HG03432 (cell line): ENCODE results near the gene XPR1.
"Not testable (repeated sequence)": the region's sequence is repeated elsewhere in the genome, so short reads cannot be mapped to it uniquely, and the experiment has no call there.

Experiments used
- ATAC-seq: cut with Tn5 transposase; IDR thresholded peaks from one replicate; pipeline ENCODE4 v1.9.1; 2021; ENCODE audit warnings: mild to moderate bottlenecking, moderate library complexity; ENCODE audit not compliant: unreplicated experiment

The XPR1 gene

DNA sequence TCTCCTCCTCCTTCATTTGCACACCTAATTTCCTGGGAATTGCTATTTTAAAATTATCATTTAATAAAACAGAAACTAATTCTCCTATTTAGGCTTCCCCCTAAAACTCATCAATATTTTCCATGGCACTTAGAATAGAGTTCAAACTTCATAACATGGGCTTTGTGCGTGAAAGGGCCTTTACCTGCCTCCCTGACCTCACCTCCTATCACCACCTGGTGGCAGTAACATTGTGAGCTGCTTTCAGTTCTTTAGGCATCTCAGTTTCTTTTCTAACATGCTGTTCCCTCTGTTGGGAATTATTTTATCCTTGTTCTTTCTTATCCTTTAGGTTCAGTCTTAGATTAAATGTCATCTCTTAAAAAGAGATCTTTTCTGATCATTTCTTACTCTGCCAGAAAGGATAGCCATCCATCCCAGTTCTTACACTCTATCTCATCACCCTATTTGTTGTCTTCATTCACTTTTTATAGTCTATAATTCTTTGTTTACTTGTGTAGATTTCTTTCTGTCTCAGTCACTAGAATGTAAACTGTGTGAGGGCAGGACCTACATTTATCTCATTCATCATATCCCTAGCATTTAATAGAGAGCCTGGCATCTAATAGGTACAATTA, 147.1 kb downstream of the XPR1 start:
- no peak for ATAC-seq

DNA sequence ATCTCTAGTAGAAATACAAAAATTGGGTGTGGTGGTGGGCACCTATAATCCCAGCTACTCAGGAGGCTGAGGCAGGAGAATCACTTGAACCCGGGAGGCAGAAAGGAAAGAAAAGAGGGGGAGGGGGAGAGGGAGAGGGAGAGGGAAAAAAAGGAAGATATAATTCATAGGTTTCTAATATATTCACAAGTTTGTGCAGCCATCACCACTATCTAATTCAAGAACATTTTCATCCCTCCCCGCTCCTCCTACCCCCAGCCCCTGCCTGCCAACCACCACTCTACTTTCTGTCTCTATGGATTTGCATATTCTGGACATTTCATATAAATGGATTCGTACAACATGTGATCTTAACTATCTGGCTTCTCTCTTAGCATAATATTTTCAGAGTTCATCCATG, 147.8 kb downstream of the XPR1 start:
- ATAC-seq = no peak

DNA sequence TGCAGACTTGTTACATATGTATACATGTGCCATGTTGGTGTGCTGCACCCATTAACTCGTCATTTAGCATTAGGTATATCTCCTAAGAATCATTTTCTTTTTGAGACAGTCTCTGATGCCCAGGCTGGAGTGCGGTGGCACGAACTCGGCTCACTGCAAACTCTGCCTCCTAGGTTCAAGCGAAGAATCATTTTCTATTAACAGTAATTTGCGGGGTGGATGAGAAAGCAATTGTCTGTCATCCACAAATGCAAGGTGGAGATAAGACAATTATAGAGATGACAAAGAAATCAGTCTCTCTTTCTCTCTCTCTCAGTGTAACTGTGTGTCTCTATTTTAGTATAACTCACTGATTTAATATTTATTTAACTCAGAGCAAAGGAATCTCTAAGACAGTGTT, 149.9 kb downstream of the XPR1 start:
- ATAC-seq = no peak

DNA sequence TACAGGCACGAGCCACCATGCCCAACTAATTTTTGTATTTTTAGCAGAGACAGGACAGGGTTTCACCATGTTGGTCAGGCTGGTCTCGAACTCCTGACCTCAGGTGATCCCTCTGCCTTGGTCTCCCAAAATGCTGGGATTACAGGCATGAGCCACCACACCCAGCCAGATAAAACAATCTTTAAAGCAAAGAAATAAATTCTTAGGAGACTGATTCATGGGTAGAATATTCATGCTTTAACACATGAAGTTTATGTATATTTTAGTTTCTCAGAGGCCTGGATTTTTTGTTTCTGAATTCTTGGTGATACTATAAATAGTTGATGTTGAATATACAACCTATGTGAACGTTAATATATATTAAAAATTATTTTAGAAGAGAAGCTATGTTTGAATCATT, 153.5 kb downstream of the XPR1 start:
- ATAC-seq = no peak

DNA sequence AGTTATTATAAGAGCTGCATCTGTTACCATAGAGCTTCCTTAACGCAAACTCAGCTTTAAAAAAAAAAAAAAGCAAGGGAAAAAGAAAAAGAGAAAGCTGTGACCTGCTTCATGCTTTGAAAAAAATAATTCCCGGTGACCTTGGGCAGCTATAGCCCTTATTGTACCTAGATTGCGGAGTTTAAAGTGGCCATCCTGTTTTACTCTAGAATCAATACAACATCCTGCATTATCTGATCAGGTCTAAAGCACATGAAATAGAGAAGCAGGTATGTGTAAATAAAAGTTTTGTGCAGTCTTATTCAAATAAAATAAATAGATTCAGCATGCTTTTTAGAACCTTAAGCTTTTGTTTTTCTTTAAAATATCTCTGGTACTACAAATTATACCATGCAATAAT, 154.1 kb downstream of the XPR1 start:
- no peak for ATAC-seq

DNA sequence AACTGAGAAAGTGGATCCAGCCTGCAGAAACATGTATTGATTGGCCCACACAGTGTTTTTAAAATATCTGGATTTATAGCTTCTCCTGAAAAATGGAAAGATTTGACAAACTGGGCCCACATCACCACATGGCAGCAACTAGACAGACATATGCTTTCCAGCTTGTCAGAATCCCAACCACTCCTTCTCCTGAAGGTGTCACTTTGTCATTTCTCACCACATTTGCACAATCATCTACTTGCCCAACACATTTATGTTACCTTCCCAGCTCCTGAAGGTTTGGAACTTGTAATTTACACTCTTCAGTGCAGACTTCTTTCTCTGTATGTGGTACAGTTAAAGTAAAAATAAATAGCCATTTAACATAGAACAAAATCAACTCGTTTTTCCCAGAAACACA, 154.8 kb downstream of the XPR1 start:
- ATAC-seq = no peak

DNA sequence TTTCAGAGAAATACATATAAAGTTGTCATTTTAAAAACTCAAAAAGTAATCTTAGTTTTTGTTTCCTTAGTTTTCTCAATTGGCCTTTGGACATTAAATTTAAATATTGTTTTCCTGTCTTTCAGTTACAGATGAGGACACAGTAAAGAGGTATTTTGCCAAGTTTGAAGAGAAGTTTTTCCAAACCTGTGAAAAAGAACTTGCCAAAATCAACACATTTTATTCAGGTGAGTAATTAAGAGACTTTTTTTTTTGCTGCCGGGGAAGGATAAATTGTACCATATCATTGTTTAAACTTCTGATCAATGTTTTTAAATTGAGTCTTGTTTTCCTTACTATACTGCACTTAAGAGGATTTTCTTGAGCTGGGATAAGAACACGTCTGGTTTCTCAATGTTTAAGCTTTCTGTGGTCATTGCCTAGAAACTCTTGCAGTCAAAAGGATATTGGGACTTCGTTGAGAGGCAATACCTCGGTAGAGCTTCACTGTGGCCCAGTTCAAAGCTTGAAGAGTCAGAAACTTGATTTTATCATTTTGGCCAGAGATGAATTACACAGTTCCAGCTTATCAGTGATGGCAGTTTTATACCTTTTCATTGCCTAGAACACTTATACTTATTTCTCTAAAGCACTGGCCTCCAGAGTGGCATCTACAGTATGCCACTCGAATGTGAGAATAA, 155.9 kb downstream of the XPR1 start:
- no peak for ATAC-seq

DNA sequence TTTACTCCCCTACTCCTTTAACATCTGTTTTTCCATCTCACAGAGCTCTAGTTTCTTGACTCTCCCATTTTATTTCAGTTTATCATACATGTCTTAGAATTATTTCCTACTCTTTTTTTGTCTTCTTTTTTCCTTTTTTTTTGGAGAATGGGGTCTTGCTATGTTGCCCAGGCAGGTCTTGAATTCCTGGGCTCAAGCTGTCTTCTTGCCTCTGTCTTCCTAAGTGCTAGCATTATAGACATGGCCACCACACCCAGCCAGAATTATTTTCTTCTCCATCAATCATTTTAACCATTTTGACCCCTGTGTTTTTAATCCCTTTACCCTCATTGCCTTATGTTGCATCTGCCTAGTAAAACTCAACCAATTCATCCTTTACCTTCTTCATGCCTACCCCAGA, 157.6 kb downstream of the XPR1 start:
- no peak for ATAC-seq

- not testable (repeated sequence) for ATAC-seq
Measured at GRCh38 chr1:180791152-180791551, 159.3 kb downstream of the XPR1 start.

- no peak for ATAC-seq
Measured at GRCh38 chr1:180791806-180792205, 160.0 kb downstream of the XPR1 start.

- no peak for ATAC-seq
Measured at GRCh38 chr1:180793451-180793850, 161.6 kb downstream of the XPR1 start.

DNA sequence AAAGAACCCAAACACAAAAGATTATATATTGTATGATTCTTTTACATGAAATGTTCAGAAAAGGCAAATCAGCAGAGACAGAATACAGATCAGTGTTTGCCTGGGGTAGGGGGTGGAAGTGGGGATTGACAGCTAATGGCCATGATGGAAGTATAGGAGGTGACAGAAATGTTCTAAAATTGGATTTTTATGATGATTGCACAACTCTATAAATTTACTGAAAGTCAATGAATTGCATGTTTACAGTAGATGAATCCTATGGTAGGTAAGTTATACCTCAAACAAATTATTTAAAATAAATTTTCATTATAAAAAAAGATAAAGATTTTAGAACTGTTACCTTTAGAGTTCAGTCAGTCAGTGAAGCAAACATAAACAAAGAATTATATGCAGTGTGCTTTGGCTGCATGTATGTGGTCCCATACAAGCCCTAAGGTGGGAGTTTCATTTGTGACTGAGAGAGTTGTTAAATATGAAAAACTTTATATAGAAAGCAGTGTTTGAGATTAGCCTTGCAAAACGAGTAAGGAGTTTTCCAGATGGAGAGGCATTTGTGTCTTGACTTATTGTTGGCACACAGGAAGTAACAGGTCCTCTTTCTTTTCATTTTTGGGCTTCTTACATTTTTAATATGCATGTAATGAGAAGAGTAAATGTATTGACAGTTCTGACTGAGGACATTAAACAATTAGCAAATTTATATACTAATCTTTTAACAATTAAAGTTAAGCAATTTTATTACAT, 165.2 kb downstream of the XPR1 start:
- no peak for ATAC-seq

DNA sequence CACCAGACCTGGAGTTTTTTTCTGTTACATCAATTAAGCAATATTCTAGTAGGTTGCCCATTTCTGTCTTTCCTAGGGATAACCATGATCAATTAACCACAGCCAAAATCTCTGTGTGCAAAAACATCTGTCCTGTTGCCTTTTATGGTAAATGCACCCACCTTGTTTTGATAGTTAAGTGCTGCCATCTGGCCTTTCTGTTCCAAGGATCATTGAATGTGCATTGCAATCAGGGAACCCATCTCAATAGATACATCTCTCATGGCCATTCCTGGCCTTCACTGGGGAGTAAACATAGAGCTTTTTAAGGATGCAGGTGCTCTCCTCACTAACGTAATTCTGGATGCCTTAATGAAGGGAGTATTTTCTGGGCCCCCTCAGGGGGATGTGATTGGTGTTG, 169.1 kb downstream of the XPR1 start:
- no peak for ATAC-seq

GRCh38 chr1:180802813-180803212, 171.0 kb downstream of the XPR1 start:
- no peak for ATAC-seq

GRCh38 chr1:180805316-180805715, 173.5 kb downstream of the XPR1 start:
- ATAC-seq = no peak

- no peak for ATAC-seq
Measured at GRCh38 chr1:180811298-180811697, 179.5 kb downstream of the XPR1 start.

DNA sequence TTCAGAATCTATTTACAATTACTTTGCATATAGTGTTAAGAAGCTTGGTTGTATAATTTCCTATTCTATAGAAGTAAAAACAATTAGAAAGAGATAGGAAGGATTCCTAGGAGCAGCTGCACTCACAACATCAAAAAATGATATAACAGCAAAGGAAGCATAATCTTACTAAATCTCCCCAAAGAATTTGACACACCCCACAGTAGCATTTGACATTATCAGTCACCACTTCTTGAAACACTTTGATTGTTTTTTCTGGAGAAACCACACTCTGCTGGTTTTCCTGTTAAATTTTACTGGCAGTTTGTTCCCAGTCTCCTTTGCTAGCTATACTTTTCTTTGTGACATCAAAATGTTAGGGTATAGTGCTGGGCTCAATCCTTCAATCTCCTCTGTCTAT, 180.1 kb downstream of the XPR1 start:
- ATAC-seq = no peak

- ATAC-seq = no peak
Measured at GRCh38 chr1:180814258-180814657, 182.4 kb downstream of the XPR1 start.

- ATAC-seq = no peak
Measured at GRCh38 chr1:180815188-180815587, 183.4 kb downstream of the XPR1 start.

- no peak for ATAC-seq
Measured at GRCh38 chr1:180816132-180816531, 184.3 kb downstream of the XPR1 start.

- no peak for ATAC-seq
Measured at GRCh38 chr1:180821970-180822369, 190.1 kb downstream of the XPR1 start.

GRCh38 chr1:180831507-180831906, 199.7 kb downstream of the XPR1 start:
- ATAC-seq = not testable (repeated sequence)
